Liver (tissue), 3 donors: ENCODE measurements around the gene METAP2.

Source experiments
- RXRA ChIP-seq, 2 donors: IDR thresholded peaks; 2 replicates each; pipeline ENCODE4 v1.6.1; 2017 to 2018; ENCODE audit warnings: antibody characterized with exemption in 2 of 2, mild to moderate bottlenecking in 1 of 2
- YY1 ChIP-seq: IDR thresholded peaks from 2 replicates; pipeline ENCODE4 v1.6.1; 2016; ENCODE audit warnings: antibody characterized with exemption, mild to moderate bottlenecking
- TF ChIP-seq, protein P1 (sequence below): fragments of 150-350 bp; IDR thresholded peaks from 2 replicates; pipeline ENCODE4 v1.5.1; 2017; ENCODE audit warnings: improper control_type of control experiment, low read depth, low read length; ENCODE audit not compliant: missing input control
- TF ChIP-seq, protein P2 (sequence below): IDR thresholded peaks from 2 replicates; pipeline ENCODE4 v1.6.1; 2016; ENCODE audit warnings: antibody characterized with exemption
- donor health status: healthy.
- donor health status: healthy.

DNA sequence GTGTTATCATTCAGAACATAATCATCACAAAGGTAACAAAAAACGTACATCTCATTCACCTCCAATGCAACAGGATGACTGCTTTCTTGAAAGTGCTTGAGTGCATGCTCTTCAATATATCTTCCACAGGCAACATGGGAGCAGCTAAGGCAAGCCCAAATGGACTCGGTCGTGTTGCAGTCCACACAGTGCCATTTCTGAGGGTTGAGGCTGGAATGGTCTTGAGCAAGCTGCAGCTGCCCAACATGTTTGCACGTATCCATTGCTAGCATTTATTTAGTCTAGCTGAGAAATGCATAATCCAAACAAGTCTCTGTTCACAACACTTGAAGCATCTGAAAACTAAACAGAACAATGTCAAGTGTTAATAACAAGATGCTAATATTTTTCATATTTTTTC lies 60.0 kb downstream of the METAP2 start:
- TF ChIP-seq YY1 (no peak), RXRA (IDR thresholded peaks at IDR 0.05) (no peak)
- TF ChIP-seq, protein P1, sequence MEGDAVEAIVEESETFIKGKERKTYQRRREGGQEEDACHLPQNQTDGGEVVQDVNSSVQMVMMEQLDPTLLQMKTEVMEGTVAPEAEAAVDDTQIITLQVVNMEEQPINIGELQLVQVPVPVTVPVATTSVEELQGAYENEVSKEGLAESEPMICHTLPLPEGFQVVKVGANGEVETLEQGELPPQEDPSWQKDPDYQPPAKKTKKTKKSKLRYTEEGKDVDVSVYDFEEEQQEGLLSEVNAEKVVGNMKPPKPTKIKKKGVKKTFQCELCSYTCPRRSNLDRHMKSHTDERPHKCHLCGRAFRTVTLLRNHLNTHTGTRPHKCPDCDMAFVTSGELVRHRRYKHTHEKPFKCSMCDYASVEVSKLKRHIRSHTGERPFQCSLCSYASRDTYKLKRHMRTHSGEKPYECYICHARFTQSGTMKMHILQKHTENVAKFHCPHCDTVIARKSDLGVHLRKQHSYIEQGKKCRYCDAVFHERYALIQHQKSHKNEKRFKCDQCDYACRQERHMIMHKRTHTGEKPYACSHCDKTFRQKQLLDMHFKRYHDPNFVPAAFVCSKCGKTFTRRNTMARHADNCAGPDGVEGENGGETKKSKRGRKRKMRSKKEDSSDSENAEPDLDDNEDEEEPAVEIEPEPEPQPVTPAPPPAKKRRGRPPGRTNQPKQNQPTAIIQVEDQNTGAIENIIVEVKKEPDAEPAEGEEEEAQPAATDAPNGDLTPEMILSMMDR = no peak
- TF ChIP-seq, protein P2, sequence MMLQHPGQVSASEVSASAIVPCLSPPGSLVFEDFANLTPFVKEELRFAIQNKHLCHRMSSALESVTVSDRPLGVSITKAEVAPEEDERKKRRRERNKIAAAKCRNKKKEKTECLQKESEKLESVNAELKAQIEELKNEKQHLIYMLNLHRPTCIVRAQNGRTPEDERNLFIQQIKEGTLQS = no peak
